MV-4-11 (cell line): Measurements from ENCODE around the gene FOXN3.

Experiments
- DNase-seq: peaks from one replicate; lab custom pipeline; 2025; lab: John Stamatoyannopoulos, UW

FOXN3 gene

DNA sequence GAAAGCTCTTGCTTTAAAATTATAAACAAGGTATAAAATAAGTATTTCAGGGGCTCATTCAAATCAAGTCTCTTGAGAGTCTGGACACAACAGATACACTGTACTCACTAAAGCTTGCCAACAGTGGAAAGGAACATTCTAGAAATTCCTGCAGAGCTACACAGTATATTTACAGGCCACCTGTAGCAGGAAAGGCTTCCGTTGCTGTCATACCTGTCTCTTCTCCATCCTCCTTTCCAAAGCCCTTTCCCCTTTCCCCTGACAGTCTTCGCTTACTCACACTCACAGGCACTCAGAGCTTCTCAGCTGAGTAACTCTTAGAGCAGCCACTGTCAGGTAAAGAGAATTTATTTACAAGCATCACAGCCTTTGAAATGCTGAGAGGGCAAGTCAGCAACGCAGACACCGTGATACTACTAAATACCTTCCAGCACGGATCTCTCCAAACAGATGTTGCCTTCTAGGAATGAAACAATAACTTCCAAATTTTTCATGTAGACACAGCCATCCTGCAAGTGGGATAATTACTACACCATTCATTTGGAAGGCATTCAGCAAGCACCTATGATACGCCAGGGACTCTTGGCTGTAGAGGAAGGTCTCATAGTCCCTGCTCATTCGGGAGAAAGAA is 167.9 kb downstream of the FOXN3 start:
- no peak for DNase-seq

DNA sequence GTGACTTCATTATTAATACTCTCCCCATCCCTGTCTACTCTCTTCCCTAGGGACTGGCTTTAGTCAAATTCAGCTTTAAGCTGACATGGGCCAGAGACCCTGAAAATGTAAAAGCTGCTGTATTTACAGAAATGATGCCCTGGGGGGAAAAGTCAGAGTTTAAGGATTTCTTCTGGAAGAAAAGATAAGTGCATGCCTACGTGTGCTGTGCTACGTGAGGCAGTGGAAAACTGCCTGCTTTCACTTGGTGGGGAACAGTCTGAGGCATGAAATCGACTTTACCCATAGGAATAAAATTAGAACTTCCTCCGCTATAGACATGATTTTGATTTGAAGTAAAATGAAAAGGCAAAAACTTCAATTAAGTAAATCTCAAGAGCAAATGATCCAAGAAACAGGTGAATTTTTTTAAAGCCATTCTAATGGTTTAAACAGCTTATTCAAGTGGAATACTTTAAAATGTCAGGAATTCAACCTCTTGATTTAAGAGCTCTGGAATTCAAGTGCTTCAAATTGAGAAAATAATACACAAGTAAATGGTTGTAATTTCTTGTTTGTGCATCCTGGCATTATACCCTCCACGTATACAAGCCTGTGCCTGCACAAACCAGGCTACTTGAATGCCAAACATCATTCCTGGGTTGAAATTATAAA is 168.5 kb downstream of the FOXN3 start:
- DNase-seq = no peak

DNA sequence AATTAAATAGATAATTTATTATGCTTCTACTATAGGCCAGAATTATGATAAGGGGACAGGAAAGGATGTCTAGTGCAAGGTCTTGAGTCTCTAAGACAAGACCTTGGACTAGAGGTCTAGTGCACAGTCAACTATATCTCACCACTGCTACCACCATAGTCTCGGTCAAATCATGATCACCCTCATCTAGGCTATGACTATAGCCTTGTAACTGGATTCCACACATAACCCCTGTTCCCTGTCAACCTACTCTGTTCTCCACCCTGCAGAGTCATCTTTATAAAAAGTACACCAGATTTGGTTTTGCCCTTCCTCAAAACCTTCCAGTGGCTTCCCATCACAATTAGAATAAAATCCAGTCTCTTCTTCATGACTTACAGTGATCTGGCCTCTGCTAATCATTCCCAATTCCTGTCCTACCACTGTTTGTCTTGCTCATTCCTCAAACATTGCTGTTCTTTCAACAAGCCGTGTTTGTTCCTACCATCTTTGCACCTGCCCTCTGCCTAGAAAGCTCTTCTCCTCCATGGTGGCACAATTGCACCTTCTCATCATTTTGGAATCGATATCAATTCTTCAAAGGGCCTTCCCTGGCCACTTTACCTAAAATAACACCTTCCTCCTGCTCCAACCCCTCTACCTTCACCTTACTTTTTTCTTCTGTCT is 169.4 kb downstream of the FOXN3 start:
- no peak for DNase-seq

GRCh38 chr14:89246290-89246689 is 170.7 kb downstream of the FOXN3 start:
- no peak for DNase-seq

GRCh38 chr14:89245802-89246201 is 171.2 kb downstream of the FOXN3 start:
- no peak for DNase-seq

DNA sequence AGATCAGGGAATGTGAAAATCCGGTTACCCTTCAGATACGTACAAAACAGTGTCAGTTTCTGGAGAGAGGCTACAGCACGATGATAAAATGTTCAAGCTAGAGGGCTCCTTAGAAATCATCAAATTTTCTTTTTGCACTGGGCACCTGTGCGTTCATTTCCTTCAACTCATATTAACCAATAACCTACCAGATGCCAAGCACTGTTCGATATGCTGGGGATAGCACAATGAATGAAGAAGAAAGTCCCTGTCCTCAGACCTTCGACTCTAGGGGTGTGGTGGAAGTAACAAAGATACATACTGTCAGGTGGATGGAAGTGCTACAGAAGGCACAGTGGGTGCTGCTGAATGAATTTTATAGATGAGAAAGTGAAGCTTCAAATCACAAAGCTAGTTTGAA is 172.3 kb downstream of the FOXN3 start:
- DNase-seq = no peak

DNA sequence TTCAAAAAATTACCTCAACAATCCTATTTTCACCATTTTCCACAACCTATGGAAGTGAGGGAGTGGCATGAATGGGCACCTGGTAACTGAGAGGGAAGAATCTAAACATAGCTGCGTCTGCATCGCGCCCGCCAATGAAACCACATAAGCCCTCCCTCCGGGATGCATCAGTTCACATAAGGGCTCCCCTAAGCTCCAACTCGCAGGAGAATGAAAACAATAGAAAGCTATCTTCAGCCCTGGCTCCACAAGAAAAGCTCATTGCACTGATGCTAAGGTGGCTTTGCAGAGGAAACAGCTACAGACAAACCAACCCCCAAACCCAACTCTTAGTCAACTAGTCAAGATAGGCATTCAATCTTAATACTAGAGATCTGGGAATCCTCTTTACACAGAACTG is 173.3 kb downstream of the FOXN3 start:
- DNase-seq = no peak

- DNase-seq = no peak
Measured at GRCh38 chr14:89243286-89243685, 173.7 kb downstream of the FOXN3 start.

DNA sequence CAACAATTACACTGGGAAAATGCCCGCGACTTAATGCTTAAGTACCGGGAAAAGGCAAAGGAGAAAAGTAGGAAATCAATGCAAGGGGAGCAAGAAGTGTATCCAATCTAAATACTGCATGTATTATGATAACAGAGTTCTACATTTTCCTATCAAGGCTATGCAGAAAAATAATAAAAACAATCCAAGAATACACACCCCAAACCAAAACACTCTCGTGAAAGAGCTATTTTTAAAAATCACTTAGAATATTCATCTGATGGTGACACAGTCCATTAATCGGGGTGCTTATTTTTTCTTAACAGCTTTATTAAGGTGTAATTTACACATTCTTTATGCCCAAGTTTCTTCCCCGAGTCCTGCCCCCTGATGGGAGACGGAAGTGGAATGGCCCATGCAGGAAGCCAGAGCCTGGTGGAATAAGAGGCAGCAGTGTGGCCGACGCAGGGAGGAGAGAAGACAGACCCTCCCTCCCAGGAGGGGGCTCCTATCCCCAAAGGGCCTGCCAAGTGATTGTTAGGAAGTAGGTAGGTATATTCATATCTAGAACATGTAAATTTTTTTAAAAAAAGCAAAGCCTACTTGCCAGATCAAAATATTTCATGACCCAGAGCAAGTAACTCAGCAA is 174.3 kb downstream of the FOXN3 start:
- DNase-seq = no peak

GRCh38 chr14:89241934-89242651 is 174.9 kb downstream of the FOXN3 start:
- DNase-seq = no peak

- no peak for DNase-seq
Measured at GRCh38 chr14:89241257-89241656, 175.8 kb downstream of the FOXN3 start.

GRCh38 chr14:89240414-89240813 is 176.6 kb downstream of the FOXN3 start:
- peak; percentile 40 for DNase-seq

DNA sequence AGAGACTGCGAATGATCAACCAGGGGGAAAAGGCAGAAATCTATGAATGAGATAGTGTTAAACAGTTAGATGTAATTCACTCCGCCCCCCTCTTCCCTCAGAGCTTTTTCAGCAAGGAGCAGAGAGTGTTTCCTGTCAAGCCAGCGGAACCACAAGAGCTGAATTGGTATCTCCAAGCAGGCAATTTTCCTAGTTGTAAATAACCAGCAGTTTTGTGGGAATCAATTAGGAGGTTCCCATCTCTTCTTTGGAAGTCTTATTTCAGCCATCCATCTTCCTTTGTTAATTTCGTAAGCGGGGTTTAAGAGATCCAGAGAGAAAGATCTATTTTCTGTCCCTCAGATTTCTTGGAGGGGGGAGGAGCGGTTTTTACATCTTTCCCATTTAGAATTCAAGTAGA is 178.0 kb downstream of the FOXN3 start:
- DNase-seq = no peak

GRCh38 chr14:89237921-89238529 is 179.0 kb downstream of the FOXN3 start:
- DNase-seq = peak; percentile 30

DNA sequence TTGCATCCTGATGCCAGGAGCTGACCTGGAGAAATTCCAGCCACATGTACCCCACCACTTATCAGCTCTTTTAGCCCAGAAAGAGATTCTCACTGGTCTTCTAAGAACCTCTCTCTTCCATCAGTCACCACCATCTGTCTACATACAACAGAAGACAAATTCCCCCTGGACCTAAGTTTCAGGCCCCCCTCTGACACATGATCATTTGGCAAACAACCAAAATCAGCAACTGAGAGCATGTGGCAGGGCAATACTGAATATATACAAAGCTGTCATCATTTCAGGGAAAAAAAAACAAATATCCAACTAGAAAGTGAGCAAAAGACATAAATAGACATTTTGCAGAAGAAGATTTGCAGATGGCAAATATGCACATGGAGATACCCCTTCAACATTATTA is 180.2 kb downstream of the FOXN3 start:
- no peak for DNase-seq

GRCh38 chr14:89233184-89233583 is 183.8 kb downstream of the FOXN3 start:
- no peak for DNase-seq

- peak; percentile 46 for DNase-seq
Measured at GRCh38 chr14:89232265-89233070, 184.6 kb downstream of the FOXN3 start.

- DNase-seq = no peak
Measured at GRCh38 chr14:89231426-89232113, 185.5 kb downstream of the FOXN3 start.

- no peak for DNase-seq
Measured at GRCh38 chr14:89228921-89229639, 188.0 kb downstream of the FOXN3 start.

DNA sequence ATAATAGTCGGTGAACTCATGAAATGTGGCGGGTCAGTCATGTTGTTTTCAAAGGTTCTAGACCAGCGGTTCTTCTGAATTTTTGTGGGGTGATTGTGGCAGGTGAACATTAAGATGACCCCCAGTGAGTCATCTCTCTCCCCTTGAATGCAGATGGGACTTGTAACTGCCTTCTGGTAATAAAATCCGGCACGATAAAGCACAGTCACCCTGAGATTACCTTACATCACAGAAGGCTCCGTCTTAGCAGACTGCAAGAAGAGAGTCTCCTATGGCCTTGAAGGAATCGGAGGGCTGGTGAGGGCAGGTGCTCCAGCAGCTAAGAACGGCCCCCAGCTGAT is 189.6 kb downstream of the FOXN3 start:
- no peak for DNase-seq
